Activated CD4-positive, alpha-beta T cell treated with anti-CD3 and anti-CD28 coated beads for 36 hours (primary cell): ENCODE data around the gene TIGD4. TPM values are rescaled to one million over a fixed set of nuclear protein-coding genes. Genes with fewer than 3 reads are reported as not detected.
"Not testable (repeated sequence)": the region's sequence is repeated elsewhere in the genome, so short reads cannot be mapped to it uniquely, and the experiment has no call there.

Source experiments
- ATAC-seq: fragments of 200-7000 bp; cut with Tn5 transposase; one replicate; pipeline ENCODE4 v1.10.0; 2021; ENCODE audit warnings: mild to moderate bottlenecking, moderate library complexity
- CTCF ChIA-PET: fragments of 350-600 bp; sonication (Branson Sonifier 250); formaldehyde crosslinking; loops from one replicate; lab custom pipeline; 2021; ENCODE audit warnings: antibody characterized with exemption; lab: Charles Lee
- POLR2A ChIA-PET: fragments of 350-600 bp; sonication (Branson Sonifier 250); formaldehyde crosslinking; loops from one replicate; lab custom pipeline; 2021; ENCODE audit warnings: antibody characterized with exemption, inconsistent platforms; lab: Charles Lee
- DNase-seq: peaks from one replicate; pipeline ENCODE4 v3.0.0-alpha.2; 2020
- H3K27ac Mint-ChIP-seq: one replicate; pipeline ENCODE4 v1.8.0; 2021; ENCODE audit warnings: mixed read lengths
- H3K27me3 Mint-ChIP-seq: one replicate; pipeline ENCODE4 v1.8.0; 2021; ENCODE audit warnings: mixed read lengths
- H3K36me3 Mint-ChIP-seq: one replicate; pipeline ENCODE4 v1.8.0; 2021; ENCODE audit warnings: low read depth, mixed read lengths
- H3K4me1 Mint-ChIP-seq: one replicate; pipeline ENCODE4 v1.8.0; 2021; ENCODE audit warnings: mixed read lengths
- H3K4me3 Mint-ChIP-seq: one replicate; pipeline ENCODE4 v1.8.0; 2021; ENCODE audit warnings: mild to moderate bottlenecking, moderate library complexity, mixed read lengths
- H3K9me3 Mint-ChIP-seq: one replicate; pipeline ENCODE4 v1.8.0; 2021; ENCODE audit warnings: low read depth, mixed read lengths
- intact Hi-C, 2 experiments: fragments of 100-400 bp; cut with DNase I in 1 of 2; cut with micrococcal nuclease in 1 of 2; formaldehyde crosslinking; loops; one replicate each; pipeline versions ENCODE4 v1.14.2 to v1.15.1; 2022 to 2024; cut with DNase I, micrococcal nuclease
- total RNA-seq, 2 experiments: library from RNA; stranded (reverse); gene quantifications; one replicate each; pipeline ENCODE4 v1.2.3, GENCODE V29; 2021

TIGD4 gene
- total RNA-seq, 2 experiments from 2014 or later = 0.27 to 0.28 TPM

DNA sequence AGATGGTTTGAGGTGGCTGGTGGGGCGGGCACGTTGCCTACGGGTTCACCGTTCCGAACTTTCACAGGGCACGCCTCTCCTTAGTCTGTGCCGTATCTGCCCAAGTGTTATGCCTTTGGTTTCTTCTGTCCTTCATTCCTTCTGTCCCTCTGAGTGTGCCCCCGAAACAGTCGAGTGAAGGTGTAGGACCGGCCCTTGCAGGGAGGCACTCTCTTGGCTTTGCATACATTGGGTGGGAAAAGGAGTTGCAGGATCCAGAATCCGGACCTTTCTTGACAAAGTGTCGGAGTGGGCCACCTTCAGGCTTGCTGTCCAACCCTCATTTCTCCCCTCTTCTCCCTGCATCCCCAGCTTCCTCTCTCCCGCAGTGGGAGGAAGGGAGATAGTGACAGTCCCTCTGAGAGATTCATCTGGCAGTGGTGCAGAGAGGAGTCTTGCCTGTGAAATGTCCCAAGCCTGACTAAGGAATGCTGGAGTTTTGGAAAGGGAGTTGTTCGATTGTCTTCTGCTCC lies 793 bp upstream of the TIGD4 start:
- H3K4me1 Mint-ChIP-seq = peaks cover 46% of the 10 kb centered on the region
- peaks cover 2% of the 10 kb centered on the region for H3K36me3 Mint-ChIP-seq
- H3K27me3 Mint-ChIP-seq = peaks cover 5% of the 10 kb centered on the region
- H3K9me3 Mint-ChIP-seq = no peaks in the 10 kb centered on the region
- no peak for DNase-seq
- POLR2A ChIA-PET = interaction anchor here (1.1 to 1.5 kb wide), 2 partner anchors 244 to 451 kb away, joined by 3 to 6 read pairs; partner anchors contain the start of gene FBXW7
- peak overlapping the region; percentile 94 for H3K27ac Mint-ChIP-seq
- CTCF ChIA-PET = interaction anchor here (1.5 kb wide), 1 partner anchor 8 kb away, joined by 4 read pairs; no protein-coding TSS in a partner anchor
- peak overlapping the region; percentile 96 for H3K4me3 Mint-ChIP-seq
- intact Hi-C loops = loop anchor here in 1 of 2 experiments (1.0 to 5.0 kb wide), 2 partner anchors 27 to 1763 kb away; partner anchors contain the start of gene LRBA
- ATAC-seq = peak; percentile 61

DNA sequence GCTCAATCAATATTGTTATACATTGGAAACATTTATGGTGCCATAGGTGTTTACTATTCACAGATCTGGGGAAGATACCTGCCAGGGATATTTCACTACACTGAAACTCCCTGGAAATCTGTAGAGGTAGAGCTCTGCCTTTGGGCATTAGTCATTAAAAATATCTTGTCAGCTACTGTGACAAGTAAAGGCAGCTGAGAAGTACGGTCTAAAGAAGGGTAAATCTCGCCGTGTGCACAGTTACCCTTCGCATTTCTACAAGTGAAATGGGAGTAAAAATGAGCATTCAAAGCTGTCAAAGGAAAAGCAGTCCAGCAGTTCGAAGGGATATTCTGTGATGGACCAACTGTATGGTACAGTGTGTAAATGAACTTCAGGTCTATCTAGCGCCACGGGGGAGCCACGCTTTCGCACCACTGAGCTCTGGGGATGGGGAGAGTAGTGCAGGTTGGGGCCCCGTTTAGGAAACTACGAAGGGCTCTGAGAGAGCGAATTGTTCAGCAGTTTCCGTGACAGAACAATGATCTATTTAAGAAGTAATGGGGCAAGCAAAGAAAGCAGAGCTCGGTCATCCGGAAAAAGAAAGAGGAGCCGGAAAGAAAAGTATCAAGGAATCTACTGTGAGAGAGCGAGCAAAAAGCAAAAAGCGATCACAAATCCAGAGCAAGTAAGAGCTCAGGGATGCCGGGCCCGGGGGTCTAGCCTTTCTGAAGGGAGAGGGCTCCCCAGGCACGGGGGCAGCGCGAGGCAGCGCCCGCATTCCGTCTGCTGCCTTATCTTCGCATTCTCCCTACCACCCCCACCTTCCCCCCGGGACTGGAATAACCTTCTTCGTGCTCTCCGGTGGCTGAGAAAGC lies 646 bp downstream of the TIGD4 start:
- intact Hi-C loops = loop anchor here (1.0 to 5.0 kb wide), 8 partner anchors 97 to 1018 kb away; partner anchors contain the start of genes FBXW7 (in 2 of the 2), FHDC1 (in 1 of the 2), GATB (in 1 of the 2) and TMEM154 (in 1 of the 2)
- peak; percentile 26 for ATAC-seq
- H3K9me3 Mint-ChIP-seq = no peaks in the 10 kb centered on the region

DNA sequence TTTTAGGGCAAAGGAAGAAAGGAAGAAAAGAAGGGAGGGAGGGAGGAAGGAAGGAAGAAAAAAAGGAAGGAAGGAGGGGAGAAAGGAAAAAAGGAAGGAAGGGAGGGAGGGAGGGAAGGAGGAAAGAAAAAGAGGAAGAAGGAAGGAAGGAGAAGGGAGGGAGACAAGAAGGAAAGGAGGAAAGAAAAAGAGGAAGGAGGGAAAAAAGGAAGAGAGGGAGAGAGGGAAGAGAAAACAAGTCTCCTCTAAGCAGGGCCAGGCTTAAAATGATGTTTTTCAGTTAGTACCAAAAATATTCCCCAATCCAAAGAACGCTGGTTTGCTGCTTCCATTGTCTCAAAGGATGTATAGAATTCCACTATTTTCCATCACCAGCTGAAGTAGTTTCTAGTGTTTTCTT lies 2.0 kb downstream of the TIGD4 start:
- no peak overlapping the region for H3K4me3 Mint-ChIP-seq
- CTCF ChIA-PET = interaction anchor here (1.1 to 2.3 kb wide), 3 partner anchors 8 to 276 kb away, joined by 3 to 10 read pairs (median 4); no protein-coding TSS in a partner anchor
- POLR2A ChIA-PET = no interaction called here

More for the DNA sequence above, 646 bp downstream of the TIGD4 start:
- CTCF ChIA-PET = interaction anchor here (0.7 to 2.3 kb wide), 19 partner anchors 8 to 320 kb away, joined by 3 to 13 read pairs (median 4); no protein-coding TSS in a partner anchor
- Mint-ChIP-seq H3K36me3 (peaks cover 2% of the 10 kb centered on the region), H3K4me3 (peak overlapping the region; percentile 96), H3K4me1 (peaks cover 42% of the 10 kb centered on the region), H3K27me3 (peaks cover 5% of the 10 kb centered on the region), H3K27ac (peak overlapping the region; percentile 94)
- peak; percentile 57 for DNase-seq
- POLR2A ChIA-PET = interaction anchor here (1.5 kb wide), 1 partner anchor 243 kb away, joined by 6 read pairs; the partner anchor contains the start of gene FBXW7

DNA sequence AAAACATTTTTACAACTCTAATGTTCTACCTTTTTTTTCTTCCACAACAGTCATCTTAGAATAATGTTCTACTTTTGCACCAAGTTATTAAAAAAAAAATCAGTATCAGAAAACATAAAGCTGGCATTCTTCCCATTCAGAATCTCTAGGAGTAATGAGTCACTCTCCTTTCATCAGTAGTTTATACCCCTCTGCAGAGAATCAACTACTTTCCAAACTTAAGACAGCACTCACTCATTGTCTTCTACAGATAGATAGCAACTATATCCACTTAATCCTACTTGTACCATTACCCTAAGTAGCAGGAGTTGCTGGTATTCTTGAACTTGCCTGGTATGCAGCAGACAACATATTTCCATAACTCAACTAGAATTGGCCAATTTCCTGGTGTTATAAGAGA lies 3.2 kb downstream of the TIGD4 start:
- intact Hi-C loops = loop anchor here in 1 of 2 experiments (5.0 kb wide), 1 partner anchor 94 kb away; no protein-coding TSS in a partner anchor
- peaks cover 5% of the 10 kb centered on the region for H3K27me3 Mint-ChIP-seq
- ATAC-seq (no peak), DNase-seq (no peak)
- no peak overlapping the region for H3K27ac Mint-ChIP-seq
- H3K4me1 Mint-ChIP-seq = peaks cover 22% of the 10 kb centered on the region
- peaks cover 2% of the 10 kb centered on the region for H3K36me3 Mint-ChIP-seq
- ChIA-PET POLR2A (interaction anchor here (0.7 kb wide), 1 partner anchor 9 kb away, joined by 3 read pairs; no protein-coding TSS in a partner anchor), CTCF (no interaction called here)
- no peak overlapping the region for H3K4me3 Mint-ChIP-seq
- H3K9me3 Mint-ChIP-seq = no peaks in the 10 kb centered on the region

More for the DNA sequence above, 2.0 kb downstream of the TIGD4 start:
- H3K27me3 Mint-ChIP-seq = peaks cover 5% of the 10 kb centered on the region
- H3K27ac Mint-ChIP-seq = no peak overlapping the region
- ATAC-seq (no peak), DNase-seq (no peak)
- peaks cover 2% of the 10 kb centered on the region for H3K36me3 Mint-ChIP-seq
- no peaks in the 10 kb centered on the region for H3K9me3 Mint-ChIP-seq
- peaks cover 34% of the 10 kb centered on the region for H3K4me1 Mint-ChIP-seq
- intact Hi-C loops = loop anchor here in 1 of 2 experiments (5.0 kb wide), 1 partner anchor 95 kb away; no protein-coding TSS in a partner anchor

DNA sequence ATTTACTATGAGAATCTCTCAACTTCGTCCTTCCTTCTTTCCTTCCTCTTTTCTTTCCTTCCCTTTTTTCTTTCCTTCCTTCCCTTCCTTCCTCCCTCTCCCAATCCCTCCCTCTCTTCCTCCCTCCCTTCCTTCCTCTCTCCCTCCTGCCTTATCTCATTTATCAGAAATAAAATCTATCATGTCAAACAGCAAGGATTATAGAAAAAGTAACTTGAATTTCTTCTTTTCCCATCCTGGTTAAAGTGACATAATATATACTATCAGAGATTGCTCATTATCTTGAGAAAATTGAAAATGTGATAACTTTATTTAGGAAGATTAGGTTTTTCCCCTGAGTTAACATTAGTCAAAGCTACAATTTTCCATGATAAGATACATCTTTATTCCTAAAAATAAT lies 5.6 kb downstream of the TIGD4 start:
- Mint-ChIP-seq H3K27me3 (peaks cover 5% of the 10 kb centered on the region), H3K4me3 (no peak overlapping the region), H3K4me1 (peaks cover 12% of the 10 kb centered on the region), H3K27ac (no peak overlapping the region), H3K9me3 (no peaks in the 10 kb centered on the region), H3K36me3 (no peaks in the 10 kb centered on the region)
- ChIA-PET CTCF (no interaction called here), POLR2A (no interaction called here)
- no peak for DNase-seq
- no peak for ATAC-seq
- intact Hi-C loops = no loop called here

DNA sequence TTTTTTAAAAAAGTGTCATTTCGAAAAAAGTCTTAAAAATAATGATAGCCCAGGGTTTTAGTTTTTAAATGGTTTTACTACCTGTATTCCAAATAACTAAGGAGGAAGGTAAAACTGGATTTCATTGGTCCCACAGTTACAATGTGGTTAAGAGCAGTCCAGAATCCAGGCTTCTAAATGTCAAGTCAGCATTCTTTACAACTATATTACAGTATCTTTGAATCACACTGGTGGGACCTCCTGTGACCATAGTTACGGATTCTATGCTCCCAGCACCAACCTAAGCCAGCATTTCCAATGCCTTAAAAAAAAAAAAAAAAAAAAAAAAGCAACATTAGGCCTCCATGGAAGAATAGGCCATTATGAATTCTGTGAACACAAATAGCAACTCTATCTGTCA lies 6.2 kb downstream of the TIGD4 start:
- no peak overlapping the region for H3K27ac Mint-ChIP-seq
- ATAC-seq = no peak

DNA sequence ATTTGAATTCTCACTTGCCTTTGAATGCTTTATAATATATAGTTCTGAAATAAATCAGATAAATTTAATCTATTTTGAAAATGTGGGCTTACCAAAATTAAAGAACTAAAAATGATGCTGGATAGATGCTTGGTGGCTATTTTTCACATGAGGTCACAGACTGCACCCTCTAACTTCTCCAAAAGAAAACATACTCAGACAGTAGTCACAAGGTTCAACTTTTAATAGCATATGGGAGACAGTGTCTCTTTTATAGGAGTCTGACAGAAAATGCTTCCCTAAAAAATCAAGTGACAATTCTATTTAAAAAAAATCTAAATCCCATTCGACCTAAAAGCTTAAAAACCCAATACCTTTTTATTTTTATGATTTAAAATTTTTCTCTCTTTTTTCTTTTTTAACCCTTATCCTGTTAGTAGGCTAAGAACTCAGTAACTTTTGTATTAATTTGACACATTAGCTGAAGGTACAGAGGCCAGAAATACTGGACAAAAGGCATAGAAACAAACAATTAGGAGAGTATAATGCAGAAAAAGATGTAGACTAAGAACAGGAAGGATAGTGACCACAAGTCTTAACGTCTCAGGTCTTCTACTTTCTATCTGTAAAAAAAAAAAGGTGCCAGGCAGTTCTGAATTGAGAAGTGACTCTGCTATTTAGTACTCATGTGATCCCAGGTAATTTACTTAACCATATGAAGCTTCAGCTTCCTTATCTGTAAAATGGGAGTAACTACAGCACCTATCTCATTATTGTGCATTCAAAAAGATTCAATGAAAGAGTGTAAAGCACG lies 7.6 kb downstream of the TIGD4 start:
- H3K9me3 Mint-ChIP-seq = no peaks in the 10 kb centered on the region
- no peak overlapping the region for H3K4me3 Mint-ChIP-seq
- H3K27me3 Mint-ChIP-seq = peaks cover 5% of the 10 kb centered on the region
- POLR2A ChIA-PET = no interaction called here
- no peaks in the 10 kb centered on the region for H3K4me1 Mint-ChIP-seq
- intact Hi-C loops = no loop called here
- DNase-seq = no peak
- ATAC-seq = peak; percentile 33
- CTCF ChIA-PET = interaction anchor here (0.5 kb wide), 1 partner anchor 359 kb away, joined by 3 read pairs; no protein-coding TSS in a partner anchor
- H3K27ac Mint-ChIP-seq = no peak overlapping the region
- no peaks in the 10 kb centered on the region for H3K36me3 Mint-ChIP-seq

More for the DNA sequence above, 6.2 kb downstream of the TIGD4 start:
- no peak for DNase-seq
- Mint-ChIP-seq H3K9me3 (no peaks in the 10 kb centered on the region), H3K4me1 (peaks cover 6% of the 10 kb centered on the region), H3K36me3 (no peaks in the 10 kb centered on the region), H3K4me3 (no peak overlapping the region), H3K27me3 (peaks cover 5% of the 10 kb centered on the region)
- ChIA-PET CTCF (no interaction called here), POLR2A (no interaction called here)
- intact Hi-C loops = no loop called here

DNA sequence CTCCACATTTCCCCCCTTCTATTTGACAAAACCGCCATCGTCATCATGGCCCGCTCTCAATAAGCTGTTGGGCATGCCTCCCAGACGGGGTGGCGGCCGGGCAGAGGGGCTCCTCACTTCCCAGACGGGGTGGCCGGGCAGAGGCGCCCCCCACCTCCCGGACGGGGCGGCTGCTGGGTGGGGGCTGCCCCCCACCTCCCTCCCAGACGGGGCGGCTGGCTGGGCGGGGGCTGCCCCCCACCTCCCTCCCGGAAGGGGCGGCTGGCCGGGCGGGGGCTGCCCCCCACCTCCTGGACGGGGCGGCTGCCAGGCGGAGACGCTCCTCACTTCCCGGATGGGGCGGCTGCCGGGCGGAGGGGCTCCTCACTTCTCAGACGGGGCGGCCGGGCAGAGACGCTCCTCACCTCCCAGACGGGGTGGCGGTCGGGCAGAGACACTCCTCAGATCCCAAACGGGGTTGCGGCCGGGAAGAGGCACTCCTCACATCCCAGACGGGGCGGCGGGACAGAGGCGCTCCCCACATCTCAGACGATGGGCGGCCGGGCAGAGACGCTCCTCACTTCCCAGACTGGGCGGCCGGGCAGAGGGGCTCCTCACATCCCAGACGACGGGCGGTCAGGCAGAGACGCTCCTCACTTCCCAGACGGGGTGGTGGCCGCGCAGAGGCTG lies 14.3 kb downstream of the TIGD4 start:
- H3K27ac Mint-ChIP-seq, H3K9me3 Mint-ChIP-seq, DNase-seq, POLR2A ChIA-PET, H3K4me1 Mint-ChIP-seq, H3K4me3 Mint-ChIP-seq, ATAC-seq, intact Hi-C loops, H3K27me3 Mint-ChIP-seq, H3K36me3 Mint-ChIP-seq, CTCF ChIA-PET: not testable (repeated sequence)

DNA sequence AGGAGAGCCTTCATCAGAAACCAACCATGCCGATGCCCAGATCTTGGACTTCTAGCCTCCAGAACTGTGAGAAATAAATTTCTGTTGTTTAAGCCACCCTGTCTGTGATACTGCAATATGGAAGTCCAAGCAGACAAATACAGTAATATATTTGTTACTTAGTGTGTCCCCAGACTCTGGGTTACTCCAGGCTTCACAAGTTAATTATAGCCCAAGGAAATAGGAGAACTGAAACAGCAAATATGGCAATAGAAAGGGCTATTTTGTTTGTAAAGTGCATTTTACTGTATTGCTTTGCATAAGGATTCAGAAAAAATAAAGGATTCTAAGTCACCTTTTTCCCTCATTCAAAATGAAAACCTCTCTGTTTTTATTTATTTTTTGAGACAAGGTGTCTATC lies 15.7 kb downstream of the TIGD4 start:
- DNase-seq (no peak), ATAC-seq (no peak)
- CTCF ChIA-PET = interaction anchor here (0.6 kb wide), 1 partner anchor 522 kb away, joined by 3 read pairs; no protein-coding TSS in a partner anchor
- Mint-ChIP-seq H3K4me1 (no peaks in the 10 kb centered on the region), H3K27me3 (no peaks in the 10 kb centered on the region), H3K4me3 (no peak overlapping the region), H3K9me3 (no peaks in the 10 kb centered on the region), H3K36me3 (no peaks in the 10 kb centered on the region), H3K27ac (no peak overlapping the region)
- intact Hi-C loops = no loop called here
- POLR2A ChIA-PET = interaction anchor here (0.6 kb wide), 1 partner anchor 203 kb away, joined by 5 read pairs; no protein-coding TSS in a partner anchor

DNA sequence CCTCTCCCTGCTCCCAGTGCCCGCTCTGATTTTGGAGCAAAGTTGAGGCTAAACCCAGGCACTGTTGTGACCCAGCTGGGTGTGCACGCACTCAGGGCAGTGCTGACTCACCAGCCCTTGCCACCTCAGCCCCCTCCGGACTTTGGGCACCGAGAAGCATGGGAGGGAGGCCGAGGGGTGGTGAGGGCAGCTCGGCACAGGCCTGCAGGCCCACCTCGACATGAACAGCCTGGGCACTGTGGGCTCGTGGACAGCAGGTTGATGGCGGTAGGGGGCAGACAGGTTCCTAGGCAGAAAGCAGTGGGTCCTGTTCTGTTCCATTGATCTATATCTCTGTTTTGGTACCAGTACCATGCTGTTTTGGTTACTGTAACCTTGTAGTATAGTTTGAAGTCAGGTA lies 30.9 kb downstream of the TIGD4 start:
- ChIA-PET POLR2A (no interaction called here), CTCF (no interaction called here)
- Mint-ChIP-seq H3K27me3 (no peaks in the 10 kb centered on the region), H3K4me3 (no peak overlapping the region), H3K9me3 (no peaks in the 10 kb centered on the region), H3K4me1 (no peaks in the 10 kb centered on the region), H3K27ac (no peak overlapping the region), H3K36me3 (no peaks in the 10 kb centered on the region)
- DNase-seq (no peak), ATAC-seq (no peak)
- intact Hi-C loops = no loop called here
